CD4-positive, alpha-beta T cell treated with Interleukin-12 subunit alpha and Interleukin-12 subunit beta, for 1 hour (primary cell): ENCODE results near the gene FIP1L1.

Source experiments
- DNase-seq: peaks from one replicate; pipeline ENCODE4 v3.0.0-alpha.2; 2020

FIP1L1 gene

DNA sequence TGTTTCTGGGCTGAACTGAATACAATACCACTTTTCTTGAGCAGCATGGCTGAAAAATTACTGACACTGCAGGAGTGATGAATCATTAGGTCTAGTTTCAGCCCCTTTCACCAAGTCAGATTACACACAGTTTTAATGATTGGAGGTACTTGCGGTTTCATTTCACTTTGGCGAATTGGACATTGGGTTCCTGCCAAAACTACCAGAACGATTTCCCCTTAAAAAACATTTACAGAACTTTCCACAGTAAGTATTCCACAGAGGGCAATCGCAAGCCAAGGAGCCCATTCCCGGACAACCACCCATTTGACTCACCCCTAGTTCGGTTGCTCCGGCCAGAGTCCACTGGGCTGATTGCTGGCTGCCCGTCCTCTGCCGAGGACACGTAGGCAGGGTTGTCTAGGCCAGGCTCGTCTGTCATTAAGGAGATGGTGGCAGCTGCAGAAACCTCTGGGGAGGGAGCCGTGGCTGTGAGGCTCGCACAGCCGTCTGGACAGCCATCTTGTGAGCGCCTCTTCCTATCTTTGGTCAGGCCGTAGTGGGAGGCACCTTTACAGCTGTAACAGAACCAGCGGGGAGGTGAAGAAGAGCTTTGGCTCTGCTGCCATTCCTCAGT, 130.3 kb downstream of the FIP1L1 start:
- no peak for DNase-seq

- DNase-seq, result no peak
Observed at GRCh38 chr4:53508446-53508845, 131.0 kb downstream of the FIP1L1 start.

GRCh38 chr4:53510321-53510720, 132.9 kb downstream of the FIP1L1 start:
- no peak for DNase-seq
